ENCODE data around the gene FAM174C.

Gene FAM174C

DNA sequence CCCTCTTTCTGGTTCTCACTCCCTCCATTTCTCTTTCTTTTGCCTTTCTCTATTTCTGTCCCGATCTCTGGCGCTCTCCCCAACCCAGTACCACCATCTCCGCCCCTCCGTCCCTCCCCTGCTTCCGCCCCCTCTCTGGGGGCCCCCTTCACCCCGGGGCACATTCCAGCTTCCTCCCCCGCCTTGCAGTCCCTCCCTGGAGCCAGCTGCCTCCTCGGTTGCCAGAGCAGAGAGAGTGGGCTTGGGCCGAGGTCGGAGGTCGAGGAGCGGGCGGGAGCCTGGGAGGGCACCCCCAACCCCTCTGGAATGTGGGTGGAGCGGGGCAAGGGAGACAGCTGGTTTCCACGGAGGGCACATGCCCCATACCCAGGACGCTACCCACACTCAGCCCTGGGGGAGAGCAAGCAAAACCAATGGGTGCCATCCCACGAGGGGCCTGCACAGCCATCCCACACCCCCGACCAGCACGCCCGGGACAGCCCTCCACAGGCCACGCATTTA lies 12.7 kb upstream of the FAM174C start:
- no peak for DNase-seq (ENCODE audit: low spot score)
- in situ Hi-C loops (cut with MboI; ENCODE audit: low sequenced_read_pairs, unreplicated experiment) = no loop called here
- TF ChIP-seq, protein P1, sequence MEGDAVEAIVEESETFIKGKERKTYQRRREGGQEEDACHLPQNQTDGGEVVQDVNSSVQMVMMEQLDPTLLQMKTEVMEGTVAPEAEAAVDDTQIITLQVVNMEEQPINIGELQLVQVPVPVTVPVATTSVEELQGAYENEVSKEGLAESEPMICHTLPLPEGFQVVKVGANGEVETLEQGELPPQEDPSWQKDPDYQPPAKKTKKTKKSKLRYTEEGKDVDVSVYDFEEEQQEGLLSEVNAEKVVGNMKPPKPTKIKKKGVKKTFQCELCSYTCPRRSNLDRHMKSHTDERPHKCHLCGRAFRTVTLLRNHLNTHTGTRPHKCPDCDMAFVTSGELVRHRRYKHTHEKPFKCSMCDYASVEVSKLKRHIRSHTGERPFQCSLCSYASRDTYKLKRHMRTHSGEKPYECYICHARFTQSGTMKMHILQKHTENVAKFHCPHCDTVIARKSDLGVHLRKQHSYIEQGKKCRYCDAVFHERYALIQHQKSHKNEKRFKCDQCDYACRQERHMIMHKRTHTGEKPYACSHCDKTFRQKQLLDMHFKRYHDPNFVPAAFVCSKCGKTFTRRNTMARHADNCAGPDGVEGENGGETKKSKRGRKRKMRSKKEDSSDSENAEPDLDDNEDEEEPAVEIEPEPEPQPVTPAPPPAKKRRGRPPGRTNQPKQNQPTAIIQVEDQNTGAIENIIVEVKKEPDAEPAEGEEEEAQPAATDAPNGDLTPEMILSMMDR (IDR thresholded peaks at IDR 0.05; ENCODE audit: borderline replicate concordance, control extremely low read depth, extremely low read depth, insufficient read depth, missing control alignments) = no peak

DNA sequence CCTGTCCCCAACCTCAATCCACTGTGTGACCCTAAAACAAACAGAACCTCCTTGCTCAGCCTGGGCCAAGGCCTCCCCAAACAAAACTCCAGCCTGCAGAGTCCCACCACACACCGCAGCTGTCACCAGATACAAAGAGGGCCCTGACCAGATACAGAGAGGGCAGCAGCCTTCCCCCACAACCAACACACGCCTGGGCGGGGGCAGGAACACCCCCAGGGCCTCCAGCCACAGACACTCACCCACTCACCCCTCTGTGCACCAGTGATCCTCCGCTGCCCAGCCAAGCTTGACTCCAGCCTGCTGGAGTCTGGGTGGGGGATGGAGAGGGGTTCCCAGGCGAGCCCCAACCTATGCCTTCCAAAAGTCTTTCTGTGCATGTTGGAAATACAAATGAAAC lies 12.1 kb upstream of the FAM174C start:
- in situ Hi-C loops (cut with MboI; ENCODE audit: low sequenced_read_pairs, unreplicated experiment) = no loop called here
- no peak for DNase-seq (ENCODE audit: low spot score)
- TF ChIP-seq, protein P1 (IDR thresholded peaks at IDR 0.05; ENCODE audit: borderline replicate concordance, control extremely low read depth, extremely low read depth, insufficient read depth, missing control alignments) = no peak

DNA sequence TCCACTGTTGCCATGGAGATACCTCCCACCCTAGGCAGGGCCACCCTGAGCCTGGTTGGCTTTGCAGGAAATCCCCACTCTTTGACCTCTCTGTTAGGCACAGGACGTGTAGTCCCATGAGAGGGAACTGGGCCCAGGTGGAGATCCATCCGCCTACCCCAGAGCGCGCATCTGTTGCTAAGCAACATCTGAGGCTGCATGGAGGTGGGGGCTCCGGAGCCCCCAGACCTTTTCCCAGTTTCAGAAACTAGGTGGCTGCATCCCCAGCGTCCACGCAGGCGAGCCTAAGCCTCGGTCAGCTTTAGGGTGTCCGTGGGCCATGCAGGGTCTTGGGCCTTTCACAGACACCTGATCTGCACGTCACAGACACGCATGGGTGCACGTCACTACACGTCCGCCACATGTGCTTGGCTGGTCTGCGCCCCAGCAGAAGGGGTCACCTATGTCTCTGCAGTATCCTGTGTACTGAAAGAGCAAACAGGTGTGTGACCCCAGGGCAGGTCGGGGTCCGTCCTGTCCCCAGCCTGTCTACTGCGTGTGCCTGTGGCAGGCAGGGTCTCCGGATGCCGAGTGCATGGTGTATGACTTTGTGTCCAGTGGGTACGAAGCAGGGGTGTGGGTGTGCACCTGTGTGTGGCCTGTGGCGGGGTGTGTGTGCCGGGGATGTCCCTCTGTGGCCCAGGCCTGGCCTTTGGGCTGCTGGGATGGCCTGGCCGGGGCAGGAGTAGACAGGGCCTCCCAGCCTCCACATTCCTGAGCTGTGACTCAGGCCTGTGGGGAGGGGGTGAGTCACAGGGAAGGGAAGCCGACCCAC lies 10.3 kb upstream of the FAM174C start:
- TF ChIP-seq, protein P1 (IDR thresholded peaks at IDR 0.05; ENCODE audit: borderline replicate concordance, control extremely low read depth, extremely low read depth, insufficient read depth, missing control alignments) = no peak
- peak; percentile 63 for DNase-seq (ENCODE audit: low spot score)
- in situ Hi-C loops (cut with MboI; ENCODE audit: low sequenced_read_pairs, unreplicated experiment) = no loop called here

DNA sequence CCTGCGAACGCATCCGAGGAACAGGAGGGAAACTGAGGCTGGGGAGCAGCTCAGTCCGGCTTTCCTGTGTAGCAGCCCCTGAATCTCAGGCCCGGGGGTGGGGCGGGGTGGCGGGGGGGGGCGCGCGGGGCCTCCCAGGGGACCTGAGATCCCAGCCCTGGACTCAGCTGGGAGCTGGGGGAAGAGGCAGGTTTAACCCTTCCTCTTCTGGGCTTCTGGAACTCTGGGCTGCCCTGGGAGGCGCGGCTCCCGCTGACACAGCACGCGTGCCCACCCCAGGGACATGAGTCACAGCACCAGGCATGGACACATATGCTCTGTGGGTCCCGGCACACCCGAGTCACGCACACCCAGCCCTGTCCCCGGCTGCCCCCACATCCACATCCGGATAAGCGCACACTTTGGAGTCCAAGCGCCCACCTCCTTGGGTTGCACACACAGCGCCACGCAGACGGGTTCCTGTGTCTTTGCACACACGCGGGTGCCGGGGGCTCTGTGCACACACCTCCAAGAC lies 9.7 kb upstream of the FAM174C start:
- TF ChIP-seq, protein P1 (IDR thresholded peaks at IDR 0.05; ENCODE audit: borderline replicate concordance, control extremely low read depth, extremely low read depth, insufficient read depth, missing control alignments) = no peak
- in situ Hi-C loops (cut with MboI; ENCODE audit: low sequenced_read_pairs, unreplicated experiment) = no loop called here
- no peak for DNase-seq (ENCODE audit: low spot score)

DNA sequence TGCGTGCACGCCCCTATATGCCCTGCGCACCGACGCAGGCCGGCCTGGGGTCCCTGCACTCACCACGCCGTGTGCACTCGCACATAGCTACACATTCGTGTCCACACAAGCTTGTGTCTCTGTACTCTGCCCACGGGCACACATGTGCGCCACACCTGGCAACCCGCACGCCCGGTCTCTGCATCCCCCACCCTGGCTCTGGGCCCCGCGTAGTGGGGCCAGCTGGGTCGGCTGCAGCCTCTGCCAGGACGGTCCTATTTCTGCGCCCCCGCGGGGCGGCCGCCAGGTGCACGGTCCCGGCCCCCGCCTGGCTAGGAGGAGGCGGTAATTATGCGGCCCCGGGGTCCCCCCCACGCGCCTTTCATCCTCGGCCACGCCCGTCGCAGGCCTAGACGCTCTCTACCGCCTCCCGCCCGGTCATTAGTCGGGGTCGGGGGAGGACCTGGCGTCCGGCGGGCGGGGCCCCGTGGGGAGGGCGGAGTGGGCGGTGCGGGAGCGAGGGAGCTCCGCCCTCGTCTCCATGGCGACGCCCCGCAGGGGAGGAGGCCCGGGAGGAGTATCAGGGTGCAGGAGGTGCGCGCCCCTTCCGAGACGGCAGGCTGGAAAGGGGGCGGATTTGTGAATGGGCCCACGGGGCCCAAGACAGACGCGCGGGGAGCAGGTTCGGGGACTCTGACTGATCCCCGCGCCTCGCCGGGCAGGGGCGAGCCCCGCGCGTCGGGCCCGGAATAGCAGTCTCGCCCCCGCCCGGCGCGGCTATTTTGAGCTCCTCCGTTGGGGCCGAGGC lies 9.0 kb upstream of the FAM174C start:
- peak; percentile 92 for DNase-seq (ENCODE audit: low spot score)
- TF ChIP-seq, protein P1 (IDR thresholded peaks at IDR 0.05; ENCODE audit: borderline replicate concordance, control extremely low read depth, extremely low read depth, insufficient read depth, missing control alignments) = peak; percentile 1
- in situ Hi-C loops (cut with MboI; ENCODE audit: low sequenced_read_pairs, unreplicated experiment) = no loop called here

DNA sequence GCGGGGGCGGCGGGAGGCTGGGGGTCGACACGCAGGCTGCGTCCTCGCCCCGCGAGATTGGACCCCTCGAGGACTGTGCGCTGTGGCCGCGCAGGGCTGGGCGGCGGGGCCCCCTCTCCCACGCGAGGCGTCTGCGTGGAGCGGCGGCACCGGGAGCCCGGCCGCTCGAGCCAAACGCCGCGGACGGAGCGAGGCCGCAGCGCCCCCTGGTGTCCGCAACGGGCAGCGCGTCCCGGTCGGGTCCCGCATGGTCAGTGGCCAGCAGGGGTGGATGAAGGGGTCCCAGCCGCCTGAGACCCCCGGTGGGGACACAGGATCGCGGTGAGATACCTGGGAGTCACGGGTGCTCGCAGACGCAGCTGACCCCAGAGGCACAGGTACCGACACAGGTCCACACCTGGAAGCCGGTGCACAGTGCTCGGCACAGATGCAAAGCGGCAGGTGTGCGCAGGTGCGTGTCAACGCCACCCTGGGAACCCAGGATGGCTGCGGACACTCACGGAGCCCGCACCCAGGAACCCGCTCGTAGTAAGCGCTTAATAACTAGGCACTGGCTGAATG lies 8.3 kb upstream of the FAM174C start:
- in situ Hi-C loops (cut with MboI; ENCODE audit: low sequenced_read_pairs, unreplicated experiment) = no loop called here
- TF ChIP-seq, protein P1 (IDR thresholded peaks at IDR 0.05; ENCODE audit: borderline replicate concordance, control extremely low read depth, extremely low read depth, insufficient read depth, missing control alignments) = peak; percentile 97
- DNase-seq (ENCODE audit: low spot score) = no peak
